Measurements from ENCODE around the gene NBAS.

NBAS gene

GRCh38 chr2:15391751-15392150, 169.4 kb downstream of the NBAS start:
- TF ChIP-seq CTCF (IDR thresholded peaks at IDR 0.05; ENCODE audit: low read depth, low read length): no peak
- H3K4me3 ChIP-seq (ENCODE audit: low read depth, low read length): no peak overlapping the region
- in situ Hi-C loops (cut with HindIII; ENCODE audit: low sequenced_read_pairs): no loop called here
- DNase-seq (ENCODE audit: low read depth, low spot score): no peak

GRCh38 chr2:15389895-15390294, 171.2 kb downstream of the NBAS start:
- in situ Hi-C loops (cut with HindIII; ENCODE audit: low sequenced_read_pairs): no loop called here
- TF ChIP-seq CTCF (IDR thresholded peaks at IDR 0.05; ENCODE audit: low read depth, low read length): no peak
- H3K4me3 ChIP-seq (ENCODE audit: low read depth, low read length): no peak overlapping the region
- DNase-seq (ENCODE audit: low read depth, low spot score): no peak

- TF ChIP-seq CTCF (IDR thresholded peaks at IDR 0.05; ENCODE audit: low read depth, low read length): no peak
- in situ Hi-C loops (cut with HindIII; ENCODE audit: low sequenced_read_pairs): no loop called here
- no peak overlapping the region for H3K4me3 ChIP-seq (ENCODE audit: low read depth, low read length)
- no peak for DNase-seq (ENCODE audit: low read depth, low spot score)
Observed at GRCh38 chr2:15389326-15389700, 171.8 kb downstream of the NBAS start.

- no peak for TF ChIP-seq CTCF (IDR thresholded peaks at IDR 0.05; ENCODE audit: low read depth, low read length)
- in situ Hi-C loops (cut with HindIII; ENCODE audit: low sequenced_read_pairs): no loop called here
- DNase-seq (ENCODE audit: low read depth, low spot score): no peak
- no peak overlapping the region for H3K4me3 ChIP-seq (ENCODE audit: low read depth, low read length)
Observed at GRCh38 chr2:15388406-15389325, 172.5 kb downstream of the NBAS start.

- no peak overlapping the region for H3K4me3 ChIP-seq (ENCODE audit: low read depth, low read length)
- no peak for DNase-seq (ENCODE audit: low read depth, low spot score)
- in situ Hi-C loops (cut with HindIII; ENCODE audit: low sequenced_read_pairs): no loop called here
- TF ChIP-seq CTCF (IDR thresholded peaks at IDR 0.05; ENCODE audit: low read depth, low read length): no peak
Observed at GRCh38 chr2:15385184-15385583, 175.9 kb downstream of the NBAS start.

- DNase-seq (ENCODE audit: low read depth, low spot score): no peak
- no peak for TF ChIP-seq CTCF (IDR thresholded peaks at IDR 0.05; ENCODE audit: low read depth, low read length)
- in situ Hi-C loops (cut with HindIII; ENCODE audit: low sequenced_read_pairs): no loop called here
- H3K4me3 ChIP-seq (ENCODE audit: low read depth, low read length): no peak overlapping the region
Observed at GRCh38 chr2:15383695-15384350, 177.3 kb downstream of the NBAS start.
